Progenitor cell of endocrine pancreas (in vitro differentiated cells): ENCODE measurements around the gene ITGB1BP2. TPM values are rescaled to one million over a fixed set of nuclear protein-coding genes. Genes with fewer than 3 reads are reported as not detected.
A peak's percentile ranks its signal among the peaks of the same experiment; 100 is the strongest.

Source experiments
- DNase-seq: peaks from one replicate; pipeline ENCODE4 v3.0.0; 2021; ENCODE audit warnings: low spot score; ENCODE audit not compliant: unreplicated experiment
- H3K27ac Mint-ChIP-seq: 2 replicates; pipeline ENCODE4 v1.8.0; 2021; ENCODE audit warnings: mild to moderate bottlenecking, moderate library complexity, mixed read lengths
- H3K27me3 Mint-ChIP-seq: 2 replicates; pipeline ENCODE4 v1.8.0; 2021; ENCODE audit warnings: mixed read lengths
- H3K36me3 Mint-ChIP-seq: 2 replicates; pipeline ENCODE4 v1.8.0; 2022; ENCODE audit warnings: mixed read lengths; ENCODE audit not compliant: insufficient read depth
- H3K4me1 Mint-ChIP-seq: 2 replicates; pipeline ENCODE4 v1.8.0; 2021; ENCODE audit warnings: low read depth, mixed read lengths
- H3K4me3 Mint-ChIP-seq: 2 replicates; pipeline ENCODE4 v1.8.0; 2021; ENCODE audit warnings: low read depth, mild to moderate bottlenecking, moderate library complexity, mixed read lengths
- H3K9me3 Mint-ChIP-seq: 2 replicates; pipeline ENCODE4 v1.8.0; 2021; ENCODE audit warnings: low read depth, mixed read lengths
- long read RNA-seq: library from polyadenylated mRNA; unstranded; transcript quantifications from one replicate; pipeline ENCODE4 v2.0.0, GENCODE V29; 2020
- total RNA-seq: library from RNA; stranded (reverse); gene quantifications from 2 replicates; pipeline ENCODE4 v1.2.1, GENCODE V29; 2021
- TF ChIP-seq, protein P1 (sequence below): fragments of 200-600 bp; sonication (generic); IDR thresholded peaks from one replicate; pipeline ENCODE4 v1.5.0; 2021; ENCODE audit warnings: antibody characterized with exemption, mild to moderate bottlenecking; ENCODE audit not compliant: unreplicated experiment

ITGB1BP2 gene
- 5.8 and 6.6 TPM in 2 replicates for total RNA-seq
- long read RNA-seq, partial matches to known transcripts, result 0 of 1 reads
- long read RNA-seq, other reads (novel, unspliced or antisense), result 1 of 1 reads

DNA sequence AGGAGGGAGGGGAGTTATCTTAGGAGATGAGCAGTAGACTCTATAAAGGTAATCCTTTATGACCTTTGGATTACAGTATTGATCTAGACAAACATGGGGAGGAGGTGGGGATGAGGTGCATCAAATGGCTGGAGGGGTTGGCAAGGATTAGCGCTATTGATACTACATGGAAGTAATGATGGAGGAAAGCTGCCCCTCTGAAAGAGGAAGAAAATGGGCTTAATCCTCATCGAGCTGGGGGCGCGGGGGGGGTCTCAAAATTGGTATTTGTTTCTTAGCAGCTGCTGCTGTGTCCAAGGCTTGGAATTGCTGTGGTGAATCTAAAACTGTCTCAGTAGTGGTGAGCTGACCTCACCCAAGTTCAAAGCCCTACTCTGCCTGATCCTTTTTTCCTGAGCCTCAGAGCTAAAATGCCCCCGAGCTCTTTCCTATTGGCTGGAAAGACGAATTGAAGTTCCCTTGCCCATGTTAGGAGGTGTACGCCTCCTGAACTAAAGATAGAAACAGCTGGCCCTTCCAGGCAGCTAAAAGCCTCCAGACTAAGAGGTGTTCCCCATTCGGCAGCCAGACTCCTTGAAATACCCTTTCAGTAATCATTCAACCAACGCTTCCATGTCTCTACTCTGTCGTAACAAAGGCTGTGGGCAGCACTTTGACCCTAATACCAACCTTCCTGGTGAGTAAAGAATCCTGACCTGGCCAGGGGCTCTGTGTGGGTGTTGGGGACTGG lies at the start of gene ITGB1BP2:
Gene ITGB1BP2 (plus strand): TSS at position 556 of the 730 bp plus-strand sequence. CDS start 57 bp downstream, at position 613.
- peak within 1 kb of the TSS; percentile 91 for H3K27ac Mint-ChIP-seq
- peaks cover 41% of the 10 kb centered on the region for H3K36me3 Mint-ChIP-seq
- TF ChIP-seq, protein P1, sequence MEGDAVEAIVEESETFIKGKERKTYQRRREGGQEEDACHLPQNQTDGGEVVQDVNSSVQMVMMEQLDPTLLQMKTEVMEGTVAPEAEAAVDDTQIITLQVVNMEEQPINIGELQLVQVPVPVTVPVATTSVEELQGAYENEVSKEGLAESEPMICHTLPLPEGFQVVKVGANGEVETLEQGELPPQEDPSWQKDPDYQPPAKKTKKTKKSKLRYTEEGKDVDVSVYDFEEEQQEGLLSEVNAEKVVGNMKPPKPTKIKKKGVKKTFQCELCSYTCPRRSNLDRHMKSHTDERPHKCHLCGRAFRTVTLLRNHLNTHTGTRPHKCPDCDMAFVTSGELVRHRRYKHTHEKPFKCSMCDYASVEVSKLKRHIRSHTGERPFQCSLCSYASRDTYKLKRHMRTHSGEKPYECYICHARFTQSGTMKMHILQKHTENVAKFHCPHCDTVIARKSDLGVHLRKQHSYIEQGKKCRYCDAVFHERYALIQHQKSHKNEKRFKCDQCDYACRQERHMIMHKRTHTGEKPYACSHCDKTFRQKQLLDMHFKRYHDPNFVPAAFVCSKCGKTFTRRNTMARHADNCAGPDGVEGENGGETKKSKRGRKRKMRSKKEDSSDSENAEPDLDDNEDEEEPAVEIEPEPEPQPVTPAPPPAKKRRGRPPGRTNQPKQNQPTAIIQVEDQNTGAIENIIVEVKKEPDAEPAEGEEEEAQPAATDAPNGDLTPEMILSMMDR, result no peak
- no peak within 1 kb of the TSS for H3K4me3 Mint-ChIP-seq
- no peak for DNase-seq
- peaks cover 22% of the 10 kb centered on the region for H3K9me3 Mint-ChIP-seq
- H3K4me1 Mint-ChIP-seq, result peaks cover 13% of the 10 kb centered on the region
- H3K27me3 Mint-ChIP-seq, result no peaks in the 10 kb centered on the region

DNA sequence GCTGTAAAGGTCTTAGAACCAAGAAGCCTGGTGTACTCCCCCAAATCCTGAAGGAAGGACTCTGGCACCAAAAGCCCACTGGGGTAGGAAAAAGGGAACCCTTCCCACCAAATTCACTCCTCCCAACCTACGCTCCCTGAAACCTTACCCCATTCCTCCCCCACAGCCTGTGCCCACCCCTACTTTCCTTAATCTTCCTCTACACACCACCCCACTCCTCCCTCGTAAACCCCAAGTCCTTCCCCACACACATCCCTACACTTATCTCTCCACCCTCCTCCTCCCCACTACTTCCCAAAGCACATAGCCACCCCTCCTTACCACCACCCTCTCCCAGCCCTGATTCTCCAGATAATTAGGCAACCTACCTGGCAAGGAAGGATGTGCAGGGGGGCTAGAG lies 49.3 kb upstream of the ITGB1BP2 start:
- TF ChIP-seq, protein P1, result no peak
- H3K9me3 Mint-ChIP-seq, result peaks cover 7% of the 10 kb centered on the region
- DNase-seq, result no peak
- peaks cover 22% of the 10 kb centered on the region for H3K4me1 Mint-ChIP-seq
- peaks cover 10% of the 10 kb centered on the region for H3K36me3 Mint-ChIP-seq
- peak overlapping the region; percentile 96 for H3K4me3 Mint-ChIP-seq
- H3K27ac Mint-ChIP-seq, result peak overlapping the region; percentile 67
- no peaks in the 10 kb centered on the region for H3K27me3 Mint-ChIP-seq

DNA sequence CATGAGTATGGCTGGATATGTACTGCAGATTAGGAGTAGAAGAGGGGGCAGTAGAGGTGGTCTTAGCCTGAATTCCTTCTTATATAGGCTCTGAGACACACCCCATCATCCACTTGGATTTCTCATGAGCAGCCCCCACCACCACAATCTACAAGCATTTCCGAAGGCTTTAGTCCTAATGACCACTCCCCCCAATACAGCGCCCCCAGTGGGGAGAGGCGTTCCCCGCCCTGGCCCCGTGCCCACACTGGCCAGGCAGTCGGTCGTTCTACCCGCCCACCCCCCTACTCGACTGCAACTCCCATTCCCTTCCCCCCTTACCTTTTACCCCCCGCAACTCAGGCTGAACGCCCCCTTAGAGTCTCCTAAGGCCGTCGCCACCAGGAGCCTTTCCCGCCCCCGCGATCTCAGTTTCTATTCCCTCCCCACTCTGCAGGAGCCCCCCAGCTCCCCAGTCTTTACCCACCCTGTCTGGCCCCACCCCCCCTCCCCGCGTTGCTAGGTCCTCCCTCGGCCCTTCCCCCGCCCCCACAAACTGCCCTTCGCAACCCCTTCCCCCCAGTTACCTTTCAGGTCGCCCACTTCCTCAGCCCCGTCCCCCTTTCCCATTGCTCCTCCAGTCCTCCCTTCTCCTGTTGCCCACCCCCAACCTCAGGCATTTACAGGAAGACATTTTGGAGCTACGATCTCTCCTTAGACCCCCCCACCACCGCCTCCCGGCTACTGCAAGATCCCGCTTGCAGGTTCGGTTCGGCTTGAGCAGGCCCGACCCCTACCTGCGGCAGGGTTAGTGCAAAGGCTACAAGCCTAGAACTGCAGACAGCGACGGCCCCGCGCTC lies 48.1 kb upstream of the ITGB1BP2 start:
- Mint-ChIP-seq H3K27ac (peak overlapping the region; percentile 90), H3K4me1 (peaks cover 22% of the 10 kb centered on the region), H3K4me3 (peak overlapping the region; percentile 96), H3K27me3 (no peaks in the 10 kb centered on the region), H3K36me3 (peaks cover 6% of the 10 kb centered on the region), H3K9me3 (peaks cover 7% of the 10 kb centered on the region)
- peak; percentile 28 for DNase-seq
- TF ChIP-seq, protein P1, result peak; percentile 53

DNA sequence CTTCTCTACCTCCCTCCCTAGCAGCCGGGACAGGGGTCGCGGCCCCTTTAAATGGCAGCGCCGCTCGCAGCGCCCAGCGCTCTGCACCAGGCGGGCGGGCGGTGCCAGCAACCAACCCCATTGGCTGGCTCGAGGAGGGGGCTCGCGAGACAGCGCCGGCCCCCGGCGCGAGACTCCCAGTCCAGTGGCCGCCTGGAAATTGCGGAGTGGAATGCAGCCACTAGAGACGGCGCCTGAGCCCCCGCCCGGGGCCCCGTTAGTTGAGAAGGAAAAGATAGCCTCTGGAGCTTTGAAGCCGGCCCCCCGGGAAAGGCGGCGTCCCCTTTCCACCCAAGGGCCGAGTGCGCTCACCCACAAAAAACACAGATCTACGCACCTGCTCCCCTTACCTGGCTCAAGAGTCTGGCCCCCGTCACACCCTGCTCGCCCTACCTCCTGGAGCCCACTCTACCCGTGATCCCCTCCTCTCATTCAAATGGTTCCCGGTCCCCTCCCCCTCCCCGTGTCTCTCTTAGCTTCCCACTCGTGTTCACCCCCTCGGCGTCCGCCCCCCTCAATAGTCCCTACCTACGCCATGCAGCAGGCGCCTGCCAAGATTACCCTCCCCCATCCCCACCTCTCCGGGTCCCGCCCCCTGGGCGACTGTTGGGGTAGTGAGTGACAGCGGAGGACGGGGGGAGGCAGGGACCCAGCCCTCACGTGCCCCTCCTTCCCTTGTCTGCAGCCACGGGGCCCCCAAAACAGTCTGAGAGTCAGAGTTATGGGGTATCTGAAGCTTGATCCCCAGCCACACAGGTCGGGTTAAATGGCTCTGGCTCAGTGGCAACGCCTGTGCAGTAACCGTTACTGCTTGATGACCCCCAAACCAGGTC lies 47.2 kb upstream of the ITGB1BP2 start, which contains the start of gene ZMYM3:
Gene ZMYM3 (minus strand): TSS at position 49 of the 872 bp plus-strand sequence. CDS start 885 bp downstream, outside the sequence.
- H3K27ac Mint-ChIP-seq, result peak within 1 kb of the TSS; percentile 91
- H3K36me3 Mint-ChIP-seq, result peaks cover 6% of the 10 kb centered on the region
- peaks cover 7% of the 10 kb centered on the region for H3K9me3 Mint-ChIP-seq
- TF ChIP-seq, protein P1, result no peak
- H3K4me3 Mint-ChIP-seq, result peak within 1 kb of the TSS; percentile 96
- H3K4me1 Mint-ChIP-seq, result peaks cover 22% of the 10 kb centered on the region
- DNase-seq, result peak; percentile 70
- H3K27me3 Mint-ChIP-seq, result no peaks in the 10 kb centered on the region
